AG09319 (cell line): Measurements from ENCODE around the gene TLNRD1.

Source experiments
- DNase-seq: peaks from one replicate; pipeline ENCODE4 v3.0.0-alpha.2; 2010; ENCODE audit warnings: low read depth; ENCODE audit errors: extremely low read depth
- CTCF ChIP-seq: IDR thresholded peaks from 2 replicates; pipeline ENCODE4 v1.5.1; 2011; ENCODE audit warnings: low read depth, mild to moderate bottlenecking, inconsistent platforms, low read length, moderate library complexity

The TLNRD1 gene

GRCh38 chr15:80988148-80988796 lies 12.5 kb upstream of the TLNRD1 start:
- DNase-seq, result no peak
- TF ChIP-seq CTCF, result no peak

- no peak for TF ChIP-seq CTCF
These were observed 11.6 kb upstream of the TLNRD1 start for GRCh38 chr15:80989081-80989517.

GRCh38 chr15:80989518-80990478 lies 10.9 kb upstream of the TLNRD1 start, which contains the start of gene MESD:
Gene MESD, minus strand, starts transcription at chr15:80989819. Its CDS starts 28 bp downstream, at chr15:80989791.
- DNase-seq, result peak; percentile 87

More at GRCh38 chr15:80989081-80989517, 11.6 kb upstream of the TLNRD1 start:
- no peak for DNase-seq

GRCh38 chr15:80990955-80991354 lies 9.8 kb upstream of the TLNRD1 start:
- DNase-seq, result no peak
- no peak for TF ChIP-seq CTCF

More at GRCh38 chr15:80989518-80990478, 10.9 kb upstream of the TLNRD1 start, which contains the start of gene MESD:
- TF ChIP-seq CTCF, result no peak

- peak; percentile 46 for DNase-seq
These were observed 9.3 kb upstream of the TLNRD1 start for GRCh38 chr15:80991421-80991820.

GRCh38 chr15:80992006-80992405 lies 8.7 kb upstream of the TLNRD1 start:
- no peak for TF ChIP-seq CTCF
- no peak for DNase-seq

More at GRCh38 chr15:80991421-80991820, 9.3 kb upstream of the TLNRD1 start:
- peak; percentile 11; the same call in 1 of the 2 replicates for TF ChIP-seq CTCF
